Endodermal cell (in vitro differentiated cells): ENCODE data around the gene DTX3. TPM values are rescaled to one million over a fixed set of nuclear protein-coding genes. Genes with fewer than 3 reads are reported as not detected.

Experiments used
- DNase-seq: peaks from one replicate; pipeline ENCODE4 v3.0.0-alpha.2; 2017
- H3K27ac ChIP-seq: 2 replicates; pipeline ENCODE4 v1.5.1; 2013; ENCODE audit warnings: mild to moderate bottlenecking, low read depth, low read length, moderate library complexity
- H3K27me3 ChIP-seq: 2 replicates; pipeline ENCODE4 v1.6.1; 2013; ENCODE audit warnings: mild to moderate bottlenecking, low read length, moderate library complexity; ENCODE audit not compliant: insufficient read depth, control insufficient read depth, poor library complexity, severe bottlenecking
- H3K36me3 ChIP-seq: 2 replicates; pipeline ENCODE4 v1.7.0; 2013; ENCODE audit warnings: mild to moderate bottlenecking, low read length, moderate library complexity; ENCODE audit not compliant: control insufficient read depth, insufficient read depth
- H3K4me1 ChIP-seq: one replicate; pipeline ENCODE4 v1.7.0; 2013; ENCODE audit warnings: low read length; ENCODE audit not compliant: control insufficient read depth, insufficient read depth
- H3K4me3 ChIP-seq: 2 replicates; pipeline ENCODE4 v1.5.1; 2013; ENCODE audit warnings: mild to moderate bottlenecking, low read length, moderate library complexity
- H3K9ac ChIP-seq: 2 replicates; pipeline ENCODE4 v1.6.1; 2013; ENCODE audit warnings: mild to moderate bottlenecking, low read length, moderate library complexity; ENCODE audit not compliant: poor library complexity, severe bottlenecking; ENCODE audit errors: extremely low read depth
- H3K9me3 ChIP-seq: 2 replicates; pipeline ENCODE4 v1.6.1; 2013; ENCODE audit warnings: mild to moderate bottlenecking, low read length, moderate library complexity; ENCODE audit not compliant: control insufficient read depth
- H3K27ac Mint-ChIP-seq: 2 replicates; pipeline ENCODE4 v1.8.0; 2020; ENCODE audit warnings: mixed read lengths
- H3K27me3 Mint-ChIP-seq: 2 replicates; pipeline ENCODE4 v1.8.0; 2021; ENCODE audit warnings: mild to moderate bottlenecking, mixed read lengths; ENCODE audit not compliant: insufficient read depth
- H3K36me3 Mint-ChIP-seq: 2 replicates; pipeline ENCODE4 v1.8.0; 2020; ENCODE audit warnings: low read depth, mixed read lengths
- H3K4me1 Mint-ChIP-seq: 2 replicates; pipeline ENCODE4 v1.8.0; 2020; ENCODE audit warnings: mixed read lengths
- H3K4me3 Mint-ChIP-seq: 2 replicates; pipeline ENCODE4 v1.8.0; 2020; ENCODE audit warnings: mild to moderate bottlenecking, moderate library complexity, mixed read lengths
- H3K9me3 Mint-ChIP-seq: 2 replicates; pipeline ENCODE4 v1.8.0; 2020; ENCODE audit warnings: mild to moderate bottlenecking, mixed read lengths
- WGBS, 2 experiments: methylation state at CpG; one replicate each; pipeline versions ENCODE4 v1.1.5 to v1.1.7; 2013; ENCODE audit warnings: missing lambda C conversion rate in 2 of 2, mixed read lengths in 1 of 2; ENCODE audit not compliant: insufficient coverage in 1 of 2, insufficient read length in 1 of 2; 5-methylcytosine and 5-hydroxymethylcytosine counted together
- total RNA-seq, 2 donors: library from RNA; stranded (reverse); fragmentation: NEBNext Ultra II Directional in 1 of 2; extraction: Animal tissue kit (Norgen Biotek cat#: 25700) in 1 of 2; gene quantifications; 2 replicates in 1 of 2; 3 replicates in 1 of 2; pipeline ENCODE4 v1.2.1, GENCODE V29; 2021
- TF ChIP-seq, protein P1 (sequence below): fragments of 200-600 bp; sonication (generic); conservative IDR thresholded peaks from 2 replicates; pipeline ENCODE4 v1.5.0; 2021; ENCODE audit warnings: antibody characterized with exemption, mild to moderate bottlenecking

Gene DTX3
- total RNA-seq, 2 donors from 2014 or later, result 59.6 to 62.6 TPM

DNA sequence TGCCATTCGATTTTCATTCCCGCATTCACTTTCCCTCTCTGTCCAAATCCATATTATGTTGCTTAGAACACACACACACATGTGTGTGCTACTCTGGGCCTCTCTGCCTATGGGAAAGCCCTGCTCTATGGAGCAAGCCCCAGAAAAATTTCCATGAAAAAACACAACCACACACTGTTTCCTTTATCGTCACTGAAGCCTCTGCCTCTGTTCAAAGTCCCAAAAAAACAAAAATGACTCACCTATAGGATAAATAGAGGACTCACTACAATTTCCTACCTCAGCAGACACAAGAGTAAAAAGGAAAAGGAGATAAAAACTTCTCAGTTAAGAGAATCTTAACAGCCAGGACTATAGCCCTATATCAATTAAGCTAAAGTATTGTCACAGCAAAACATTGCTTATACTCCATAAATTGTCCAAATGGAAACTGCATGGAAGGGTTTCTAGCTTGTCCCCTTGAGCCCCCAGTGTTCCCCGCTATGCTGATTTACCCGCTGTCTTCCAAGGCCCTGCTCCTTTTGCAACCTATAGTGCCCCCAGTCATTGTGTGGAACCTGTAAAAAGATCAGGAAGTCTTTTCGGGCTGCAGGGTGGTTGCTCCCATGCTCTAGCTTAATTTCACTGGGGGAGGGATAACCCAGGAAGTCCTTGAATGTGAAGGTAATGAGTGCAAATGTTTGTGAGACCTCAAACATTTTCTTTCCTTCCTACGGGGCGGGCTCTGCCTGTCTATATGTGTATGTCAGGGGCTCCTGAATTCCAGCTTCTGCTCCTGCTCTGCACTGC, 24.8 kb upstream of the DTX3 start:
- Histone ChIP-seq H3K36me3 (no peaks in the 10 kb centered on the region), H3K4me1 (no peaks in the 10 kb centered on the region), H3K4me3 (no peak overlapping the region), H3K9ac (no peak overlapping the region), H3K9me3 (no peaks in the 10 kb centered on the region), H3K27ac (no peak overlapping the region), H3K27me3 (peaks cover 39% of the 10 kb centered on the region)
- WGBS, 2 experiments, result 92 to 97% methylated on average over 6 to 8 of the region's 8 CpGs
- peaks cover 8% of the 10 kb centered on the region for H3K4me1 Mint-ChIP-seq
- TF ChIP-seq, protein P1, sequence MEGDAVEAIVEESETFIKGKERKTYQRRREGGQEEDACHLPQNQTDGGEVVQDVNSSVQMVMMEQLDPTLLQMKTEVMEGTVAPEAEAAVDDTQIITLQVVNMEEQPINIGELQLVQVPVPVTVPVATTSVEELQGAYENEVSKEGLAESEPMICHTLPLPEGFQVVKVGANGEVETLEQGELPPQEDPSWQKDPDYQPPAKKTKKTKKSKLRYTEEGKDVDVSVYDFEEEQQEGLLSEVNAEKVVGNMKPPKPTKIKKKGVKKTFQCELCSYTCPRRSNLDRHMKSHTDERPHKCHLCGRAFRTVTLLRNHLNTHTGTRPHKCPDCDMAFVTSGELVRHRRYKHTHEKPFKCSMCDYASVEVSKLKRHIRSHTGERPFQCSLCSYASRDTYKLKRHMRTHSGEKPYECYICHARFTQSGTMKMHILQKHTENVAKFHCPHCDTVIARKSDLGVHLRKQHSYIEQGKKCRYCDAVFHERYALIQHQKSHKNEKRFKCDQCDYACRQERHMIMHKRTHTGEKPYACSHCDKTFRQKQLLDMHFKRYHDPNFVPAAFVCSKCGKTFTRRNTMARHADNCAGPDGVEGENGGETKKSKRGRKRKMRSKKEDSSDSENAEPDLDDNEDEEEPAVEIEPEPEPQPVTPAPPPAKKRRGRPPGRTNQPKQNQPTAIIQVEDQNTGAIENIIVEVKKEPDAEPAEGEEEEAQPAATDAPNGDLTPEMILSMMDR, result no peak
- no peak overlapping the region for H3K4me3 Mint-ChIP-seq
- no peak overlapping the region for H3K27ac Mint-ChIP-seq
- H3K27me3 Mint-ChIP-seq, result peaks cover 4% of the 10 kb centered on the region
- no peak for DNase-seq
- H3K36me3 Mint-ChIP-seq, result peaks cover 34% of the 10 kb centered on the region
- no peaks in the 10 kb centered on the region for H3K9me3 Mint-ChIP-seq

DNA sequence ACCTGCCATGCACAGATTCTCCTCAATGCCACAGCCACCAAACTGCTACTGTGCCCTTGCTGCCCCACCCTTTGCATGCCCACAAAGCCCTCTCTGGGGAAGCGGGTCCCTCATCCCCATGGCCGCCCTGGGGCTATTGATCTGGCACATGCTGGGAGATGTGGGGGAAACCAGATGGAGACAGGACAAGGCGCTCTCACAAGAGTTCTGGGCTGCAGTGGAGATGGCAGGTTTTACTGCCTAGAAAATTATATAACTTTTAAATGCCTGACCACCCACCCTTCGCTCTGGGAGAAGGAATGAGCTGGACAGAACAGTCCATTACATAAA, 24.2 kb upstream of the DTX3 start:
- TF ChIP-seq, protein P1, result no peak
- H3K36me3 Mint-ChIP-seq, result peaks cover 29% of the 10 kb centered on the region
- peaks cover 45% of the 10 kb centered on the region for H3K27me3 ChIP-seq
- H3K4me1 Mint-ChIP-seq, result peaks cover 8% of the 10 kb centered on the region
- 89 to 96% methylated on average over 3 to 4 of the region's 4 CpGs for WGBS, 2 experiments
- H3K9me3 Mint-ChIP-seq, result no peaks in the 10 kb centered on the region
- no peak overlapping the region for H3K27ac ChIP-seq
- DNase-seq, result no peak
- no peak overlapping the region for H3K4me3 ChIP-seq
- H3K4me1 ChIP-seq, result no peaks in the 10 kb centered on the region
- no peak overlapping the region for H3K27ac Mint-ChIP-seq
- H3K27me3 Mint-ChIP-seq, result peaks cover 4% of the 10 kb centered on the region
- no peaks in the 10 kb centered on the region for H3K36me3 ChIP-seq
- no peak overlapping the region for H3K9ac ChIP-seq
- no peaks in the 10 kb centered on the region for H3K9me3 ChIP-seq
- H3K4me3 Mint-ChIP-seq, result no peak overlapping the region

DNA sequence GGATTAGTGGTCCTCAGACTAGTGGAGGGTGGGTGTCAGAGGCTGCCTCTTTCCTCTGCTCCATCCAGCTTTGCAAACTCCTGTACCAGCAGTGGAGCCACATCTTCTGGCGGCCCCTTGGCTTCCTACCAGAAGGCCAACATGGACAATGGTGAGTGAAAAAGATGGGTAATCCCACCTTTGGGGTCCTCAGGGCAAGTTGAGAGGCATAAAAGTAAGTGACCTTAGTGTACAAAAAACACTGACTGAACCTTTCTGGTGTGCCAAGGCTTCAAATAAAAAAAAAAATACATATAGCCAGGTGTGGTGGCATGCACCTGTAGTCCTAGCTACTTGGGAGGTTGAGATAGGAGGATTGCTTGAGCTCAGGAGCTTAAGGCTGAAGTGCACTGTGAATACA, 22.8 kb upstream of the DTX3 start:
- peaks cover 4% of the 10 kb centered on the region for H3K27me3 Mint-ChIP-seq

More for the DNA sequence above, 22.8 kb upstream of the DTX3 start:
- peaks cover 8% of the 10 kb centered on the region for H3K4me1 Mint-ChIP-seq
- DNase-seq, result no peak
- Histone ChIP-seq H3K9ac (no peak overlapping the region), H3K27me3 (peaks cover 46% of the 10 kb centered on the region), H3K36me3 (no peaks in the 10 kb centered on the region), H3K4me1 (no peaks in the 10 kb centered on the region), H3K27ac (no peak overlapping the region), H3K4me3 (no peak overlapping the region), H3K9me3 (no peaks in the 10 kb centered on the region)
- H3K36me3 Mint-ChIP-seq, result peaks cover 20% of the 10 kb centered on the region
- H3K9me3 Mint-ChIP-seq, result no peaks in the 10 kb centered on the region
- no peak overlapping the region for H3K27ac Mint-ChIP-seq
- no peak overlapping the region for H3K4me3 Mint-ChIP-seq
- TF ChIP-seq, protein P1, result no peak
- 86% methylated on average over 1 of the region's 1 CpG; no CpG with 5 or more reads in 1 of the 2 experiments for WGBS, 2 experiments
